Activated naive CD4-positive, alpha-beta T cell treated with anti-CD3 and anti-CD28 coated beads for 36 hours (primary cell): ENCODE measurements around the gene VSIG10L. TPM values are rescaled to one million over a fixed set of nuclear protein-coding genes. Genes with fewer than 3 reads are reported as not detected.

Experiments used
- CTCF ChIA-PET: fragments of 350-600 bp; sonication (Branson Sonifier 250); formaldehyde crosslinking; loops from one replicate; lab custom pipeline; 2021; ENCODE audit warnings: antibody characterized with exemption; lab: Charles Lee
- DNase-seq: peaks from one replicate; pipeline ENCODE4 v3.0.0-alpha.2; 2020
- H3K27ac Mint-ChIP-seq: one replicate; pipeline ENCODE4 v1.8.0; 2021; ENCODE audit warnings: mild to moderate bottlenecking, mixed read lengths
- H3K27me3 Mint-ChIP-seq: one replicate; pipeline ENCODE4 v1.8.0; 2021; ENCODE audit warnings: low read depth, mixed read lengths
- H3K36me3 Mint-ChIP-seq: one replicate; pipeline ENCODE4 v1.8.0; 2021; ENCODE audit warnings: low read depth, mixed read lengths
- H3K4me1 Mint-ChIP-seq: one replicate; pipeline ENCODE4 v1.8.0; 2021; ENCODE audit warnings: low read depth, mixed read lengths
- H3K4me3 Mint-ChIP-seq: one replicate; pipeline ENCODE4 v1.8.0; 2021; ENCODE audit warnings: mild to moderate bottlenecking, moderate library complexity, mixed read lengths
- H3K9me3 Mint-ChIP-seq: one replicate; pipeline ENCODE4 v1.8.0; 2021; ENCODE audit warnings: mixed read lengths
- intact Hi-C: fragments of 100-400 bp; cut with micrococcal nuclease; formaldehyde crosslinking; loops from one replicate; pipeline ENCODE4 v1.15.1; 2023
- total RNA-seq, 2 experiments: library from RNA; stranded (reverse); gene quantifications; one replicate each; pipeline ENCODE4 v1.2.3, GENCODE V29; 2021

The VSIG10L gene
- total RNA-seq, 2 experiments from 2014 or later = 1.4 to 1.5 TPM

DNA sequence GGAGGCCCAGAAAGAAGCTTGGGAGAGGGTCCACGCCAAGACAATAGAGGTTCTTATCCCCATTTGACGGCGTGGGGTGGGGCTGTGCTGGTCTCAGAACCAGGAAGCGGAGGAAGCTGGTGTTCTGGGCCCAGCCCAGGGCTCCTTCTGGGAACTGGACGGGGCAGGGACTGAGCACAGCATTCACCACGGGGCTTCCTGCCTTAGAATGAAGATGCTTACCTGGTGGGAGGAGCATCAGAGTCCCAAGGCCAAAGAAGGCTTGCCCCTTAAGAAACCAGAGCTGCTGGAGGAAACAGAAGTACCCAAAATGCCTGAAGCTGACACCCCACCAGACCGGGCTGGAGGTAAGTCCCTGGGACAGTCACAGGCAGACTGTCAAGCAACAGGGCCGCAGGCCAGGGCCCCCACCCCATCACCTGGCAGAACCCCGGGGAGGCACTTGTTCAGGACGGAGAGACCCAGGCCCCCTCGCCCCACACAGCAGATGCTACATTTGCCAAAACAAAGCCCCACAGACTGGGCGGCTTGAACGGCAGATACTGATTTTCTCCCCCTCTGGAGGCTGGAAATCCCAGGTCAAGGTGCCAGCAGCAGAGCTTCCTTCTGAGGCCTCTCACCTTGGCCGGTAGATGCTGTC, 48.2 kb downstream of the VSIG10L start:
- peaks cover 8% of the 10 kb centered on the region for H3K27me3 Mint-ChIP-seq
- H3K4me1 Mint-ChIP-seq = no peaks in the 10 kb centered on the region
- H3K36me3 Mint-ChIP-seq = no peaks in the 10 kb centered on the region
- intact Hi-C loops = no loop called here
- CTCF ChIA-PET = interaction anchor here (0.8 kb wide), 1 partner anchor 128 kb away, joined by 4 read pairs; no protein-coding TSS in a partner anchor
- no peaks in the 10 kb centered on the region for H3K9me3 Mint-ChIP-seq
- H3K27ac Mint-ChIP-seq = no peak overlapping the region
- no peak for DNase-seq
- no peak overlapping the region for H3K4me3 Mint-ChIP-seq

GRCh38 chr19:51292971-51293370, 49.0 kb downstream of the VSIG10L start:
- intact Hi-C loops = no loop called here
- H3K27ac Mint-ChIP-seq = no peak overlapping the region
- H3K9me3 Mint-ChIP-seq = no peaks in the 10 kb centered on the region
- no peaks in the 10 kb centered on the region for H3K4me1 Mint-ChIP-seq
- H3K36me3 Mint-ChIP-seq = no peaks in the 10 kb centered on the region
- CTCF ChIA-PET = no interaction called here
- no peak overlapping the region for H3K4me3 Mint-ChIP-seq
- H3K27me3 Mint-ChIP-seq = peaks cover 8% of the 10 kb centered on the region
- no peak for DNase-seq

DNA sequence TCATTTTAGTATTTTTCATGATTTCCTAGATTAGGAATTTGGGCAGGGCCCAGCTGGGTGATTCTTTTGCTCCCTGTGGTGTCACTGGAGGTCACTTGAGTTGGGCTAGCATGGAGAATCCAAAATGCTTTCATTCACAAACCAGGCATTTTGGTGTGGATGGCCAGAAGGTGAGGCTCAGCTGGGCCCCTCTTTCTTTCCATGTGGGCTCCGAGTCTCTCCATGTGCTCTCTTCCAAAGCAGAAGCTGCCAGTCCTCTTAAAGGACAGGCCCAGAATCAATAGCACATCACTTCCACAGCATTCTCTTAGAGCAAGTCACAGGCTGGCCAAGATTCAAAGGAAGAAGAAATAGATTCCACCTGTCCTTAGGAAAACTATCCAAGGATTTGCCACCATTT, 52.3 kb downstream of the VSIG10L start:
- Mint-ChIP-seq H3K4me1 (no peaks in the 10 kb centered on the region), H3K27me3 (peaks cover 8% of the 10 kb centered on the region), H3K27ac (no peak overlapping the region), H3K9me3 (no peaks in the 10 kb centered on the region), H3K4me3 (no peak overlapping the region), H3K36me3 (no peaks in the 10 kb centered on the region)
- intact Hi-C loops = no loop called here
- CTCF ChIA-PET = no interaction called here
- no peak for DNase-seq

- CTCF ChIA-PET = no interaction called here
- no peaks in the 10 kb centered on the region for H3K4me1 Mint-ChIP-seq
- intact Hi-C loops = no loop called here
- H3K9me3 Mint-ChIP-seq = no peaks in the 10 kb centered on the region
- peaks cover 5% of the 10 kb centered on the region for H3K27me3 Mint-ChIP-seq
- H3K27ac Mint-ChIP-seq = no peak overlapping the region
- H3K36me3 Mint-ChIP-seq = no peaks in the 10 kb centered on the region
- H3K4me3 Mint-ChIP-seq = no peak overlapping the region
- no peak for DNase-seq
Measured at GRCh38 chr19:51285682-51286081, 56.3 kb downstream of the VSIG10L start.

DNA sequence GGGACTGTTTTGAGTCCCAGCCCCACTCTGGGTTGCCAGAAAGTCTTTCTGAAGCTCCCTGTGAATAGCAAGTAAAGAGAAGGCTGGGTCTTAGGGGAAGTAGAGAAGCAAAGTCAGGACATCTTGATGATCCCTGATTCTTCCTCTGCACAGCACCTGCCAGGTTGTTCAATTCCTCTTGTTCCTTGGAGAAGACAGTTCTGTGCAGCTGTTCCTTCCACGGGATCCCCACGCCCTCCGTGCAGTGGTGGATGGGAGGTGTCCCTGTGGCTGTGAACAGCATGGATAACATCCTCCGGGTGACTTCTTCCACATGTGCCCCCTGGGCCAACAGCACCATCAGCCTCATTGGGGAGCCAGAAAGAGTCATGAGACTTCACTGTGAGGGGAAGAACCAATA, 59.6 kb downstream of the VSIG10L start:
- intact Hi-C loops = no loop called here

More for the DNA sequence above, 59.6 kb downstream of the VSIG10L start:
- H3K27ac Mint-ChIP-seq = no peak overlapping the region
- CTCF ChIA-PET = interaction anchor here (0.7 kb wide), 1 partner anchor 358 kb away, joined by 3 read pairs; no protein-coding TSS in a partner anchor
- no peak for DNase-seq
- no peak overlapping the region for H3K4me3 Mint-ChIP-seq
- H3K9me3 Mint-ChIP-seq = no peaks in the 10 kb centered on the region
- H3K27me3 Mint-ChIP-seq = peaks cover 20% of the 10 kb centered on the region
- no peaks in the 10 kb centered on the region for H3K4me1 Mint-ChIP-seq
- H3K36me3 Mint-ChIP-seq = no peaks in the 10 kb centered on the region

Other genes starting within 250 kb of the VSIG10L start
- gene CTU1, start 233.7 kb downstream of the VSIG10L start, total RNA-seq = 1 to 10 TPM; 9.2 to 9.9 TPM
- 1 to 10 TPM; 1.7 to 1.9 TPM for gene SIGLEC9, start 217.2 kb downstream of the VSIG10L start, total RNA-seq
- not detected for gene SIGLEC7, start 199.8 kb downstream of the VSIG10L start, total RNA-seq
- gene CD33, start 117.1 kb downstream of the VSIG10L start, total RNA-seq = 1 to 10 TPM in 1 of 2 experiments, under 1 TPM in 1; 0.69 to 1.1 TPM
- gene SIGLECL1, start 91.1 kb downstream of the VSIG10L start, total RNA-seq = not detected
- gene IGLON5, start 30.5 kb downstream of the VSIG10L start, total RNA-seq = not detected
- 100 to 1,000 TPM; 118 to 128 TPM for gene ETFB, start 24.2 kb upstream of the VSIG10L start, total RNA-seq
- under 1 TPM; 0.72 TPM for gene CLDND2, start 26.9 kb upstream of the VSIG10L start, total RNA-seq
- gene NKG7, start 30.5 kb upstream of the VSIG10L start, total RNA-seq = 10 to 100 TPM; 16.3 to 17.5 TPM
- not detected for gene LIM2, start 45.8 kb upstream of the VSIG10L start, total RNA-seq
- not detected for gene C19orf84, start 48.5 kb upstream of the VSIG10L start, total RNA-seq
- gene SIGLEC10, start 75.5 kb upstream of the VSIG10L start, total RNA-seq = not detected
- gene SIGLEC8, start 116.3 kb upstream of the VSIG10L start, total RNA-seq = not detected
- gene CEACAM18, start 136.4 kb upstream of the VSIG10L start, total RNA-seq = not detected
- not detected for gene SIGLEC12, start 159.7 kb upstream of the VSIG10L start, total RNA-seq
- gene SIGLEC6, start 189.5 kb upstream of the VSIG10L start, total RNA-seq = not detected
- 1 to 10 TPM; 6.5 to 7.9 TPM for gene ZNF175, start 229.1 kb upstream of the VSIG10L start, total RNA-seq